Raji (cell line): ENCODE data around the gene VPS25.

Source experiments
- POLR2A ChIP-seq: IDR thresholded peaks from 2 replicates; pipeline ENCODE4 v1.6.1; 2011; ENCODE audit warnings: low read depth, low read length, control low read depth; ENCODE audit not compliant: insufficient read depth

Gene VPS25

DNA sequence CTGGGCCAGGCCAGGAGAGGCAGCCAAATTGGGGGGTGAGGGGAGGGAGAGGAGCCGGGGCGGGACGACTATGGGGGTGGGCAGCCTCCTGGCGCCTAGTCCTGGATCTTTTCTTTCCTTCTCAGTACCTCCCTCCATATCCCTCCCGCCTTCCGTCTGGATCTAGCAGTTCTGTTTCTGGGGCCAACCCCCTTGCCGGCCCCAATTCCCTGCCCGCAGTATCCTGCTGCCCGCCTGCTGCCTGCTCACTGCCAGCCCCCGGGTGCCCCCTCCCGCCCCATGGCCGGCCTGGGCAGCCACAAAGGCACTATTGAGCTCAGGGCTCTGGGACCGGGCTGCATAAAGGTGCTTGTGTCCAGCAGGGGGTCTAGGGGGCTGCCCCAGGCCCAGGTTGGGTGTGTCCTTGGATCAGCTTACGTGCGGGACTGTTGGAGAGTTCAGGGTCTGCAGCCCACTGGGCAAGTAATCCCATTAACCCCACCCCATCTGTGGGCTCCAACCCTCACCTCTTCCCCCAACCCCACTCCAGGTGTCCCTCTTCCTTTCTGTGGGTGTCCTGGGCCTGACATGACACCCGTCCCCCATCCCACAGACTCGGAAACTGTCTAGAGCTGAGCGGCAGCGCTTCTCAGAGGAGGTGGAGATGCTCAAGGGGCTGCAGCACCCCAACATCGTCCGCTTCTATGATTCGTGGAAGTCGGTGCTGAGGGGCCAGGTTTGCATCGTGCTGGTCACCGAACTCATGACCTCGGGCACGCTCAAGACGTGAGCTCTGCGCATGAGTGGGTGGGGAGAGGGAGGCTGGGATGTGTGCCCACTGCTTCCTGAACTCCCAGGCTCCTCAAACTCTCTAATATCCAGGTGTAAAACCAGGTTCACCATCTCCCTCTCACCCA is 9.2 kb downstream of the VPS25 start:
- no peak for TF ChIP-seq POLR2A

- TF ChIP-seq POLR2A: no peak
Observed at GRCh38 chr17:42783062-42783790, 10.0 kb downstream of the VPS25 start.

GRCh38 chr17:42783791-42784138 is 10.5 kb downstream of the VPS25 start:
- TF ChIP-seq POLR2A: no peak

DNA sequence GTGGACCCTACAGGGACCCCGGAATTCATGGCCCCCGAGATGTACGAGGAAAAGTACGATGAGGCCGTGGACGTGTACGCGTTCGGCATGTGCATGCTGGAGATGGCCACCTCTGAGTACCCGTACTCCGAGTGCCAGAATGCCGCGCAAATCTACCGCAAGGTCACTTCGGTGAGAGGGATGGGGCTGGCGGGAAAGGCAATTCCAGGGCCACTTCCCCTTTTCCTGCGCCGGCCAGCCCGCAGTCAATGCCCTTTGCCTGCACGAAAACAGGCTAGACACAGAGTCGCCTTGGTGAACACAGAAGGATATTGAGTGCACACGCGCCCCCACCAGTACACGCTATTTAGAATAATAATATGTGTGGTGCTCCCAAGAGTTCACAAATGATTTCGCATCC is 11.2 kb downstream of the VPS25 start:
- TF ChIP-seq POLR2A: no peak

- TF ChIP-seq POLR2A: no peak
Observed at GRCh38 chr17:42784811-42785592, 11.8 kb downstream of the VPS25 start.

- no peak for TF ChIP-seq POLR2A
Observed at GRCh38 chr17:42787266-42787665, 14.0 kb downstream of the VPS25 start.

GRCh38 chr17:42791948-42792347 is 18.7 kb downstream of the VPS25 start:
- no peak for TF ChIP-seq POLR2A

DNA sequence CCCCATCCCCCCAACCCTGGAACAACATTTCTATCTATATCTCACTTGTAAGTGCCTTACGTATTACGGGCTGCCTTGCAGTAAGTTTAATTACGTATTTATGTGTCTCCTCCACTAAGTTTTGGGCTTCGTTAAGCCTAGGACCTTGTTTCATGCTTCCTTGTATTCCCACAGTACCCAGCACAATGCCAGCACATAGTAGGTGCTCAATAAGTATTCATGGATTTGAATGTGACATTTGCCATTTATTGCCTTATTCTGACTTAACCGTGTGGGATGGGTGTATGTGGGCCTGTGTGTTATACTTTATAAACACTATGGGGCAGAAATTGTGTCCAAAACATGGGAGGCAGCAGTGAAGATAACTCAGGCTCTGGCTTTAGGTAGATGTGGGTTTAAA is 19.3 kb downstream of the VPS25 start:
- TF ChIP-seq POLR2A: no peak

GRCh38 chr17:42795061-42795460 is 21.8 kb downstream of the VPS25 start:
- no peak for TF ChIP-seq POLR2A

- no peak for TF ChIP-seq POLR2A
Observed at GRCh38 chr17:42795465-42795864, 22.2 kb downstream of the VPS25 start.

DNA sequence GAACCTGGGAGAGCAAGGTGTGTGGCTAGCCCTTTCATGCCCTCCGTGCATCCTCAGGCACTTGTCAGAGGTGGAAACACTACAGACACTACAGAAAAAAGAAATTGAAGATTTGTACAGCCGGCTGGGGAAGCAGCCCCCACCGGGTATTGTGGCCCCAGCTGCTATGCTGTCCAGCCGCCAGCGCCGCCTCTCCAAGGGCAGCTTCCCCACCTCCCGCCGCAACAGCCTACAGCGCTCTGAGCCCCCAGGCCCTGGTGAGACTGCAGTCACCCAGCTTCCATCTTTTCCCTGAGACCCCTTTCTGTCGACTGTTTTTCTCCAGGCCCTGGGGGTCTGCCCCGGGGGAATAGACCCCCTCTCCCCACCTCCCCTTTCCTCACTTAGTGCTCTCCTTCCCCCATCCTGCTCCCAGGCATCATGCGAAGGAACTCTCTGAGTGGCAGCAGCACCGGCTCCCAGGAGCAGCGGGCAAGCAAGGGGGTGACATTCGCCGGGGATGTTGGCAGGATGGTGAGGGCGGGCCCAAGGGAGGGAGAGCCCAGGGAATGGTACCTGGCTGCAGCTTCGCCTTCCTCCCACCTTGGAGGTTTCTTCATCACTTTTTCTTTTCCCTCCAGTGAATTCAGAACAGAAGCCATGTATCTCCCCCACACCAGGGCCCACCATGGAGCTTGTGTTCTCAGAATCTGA is 23.0 kb downstream of the VPS25 start:
- no peak for TF ChIP-seq POLR2A

DNA sequence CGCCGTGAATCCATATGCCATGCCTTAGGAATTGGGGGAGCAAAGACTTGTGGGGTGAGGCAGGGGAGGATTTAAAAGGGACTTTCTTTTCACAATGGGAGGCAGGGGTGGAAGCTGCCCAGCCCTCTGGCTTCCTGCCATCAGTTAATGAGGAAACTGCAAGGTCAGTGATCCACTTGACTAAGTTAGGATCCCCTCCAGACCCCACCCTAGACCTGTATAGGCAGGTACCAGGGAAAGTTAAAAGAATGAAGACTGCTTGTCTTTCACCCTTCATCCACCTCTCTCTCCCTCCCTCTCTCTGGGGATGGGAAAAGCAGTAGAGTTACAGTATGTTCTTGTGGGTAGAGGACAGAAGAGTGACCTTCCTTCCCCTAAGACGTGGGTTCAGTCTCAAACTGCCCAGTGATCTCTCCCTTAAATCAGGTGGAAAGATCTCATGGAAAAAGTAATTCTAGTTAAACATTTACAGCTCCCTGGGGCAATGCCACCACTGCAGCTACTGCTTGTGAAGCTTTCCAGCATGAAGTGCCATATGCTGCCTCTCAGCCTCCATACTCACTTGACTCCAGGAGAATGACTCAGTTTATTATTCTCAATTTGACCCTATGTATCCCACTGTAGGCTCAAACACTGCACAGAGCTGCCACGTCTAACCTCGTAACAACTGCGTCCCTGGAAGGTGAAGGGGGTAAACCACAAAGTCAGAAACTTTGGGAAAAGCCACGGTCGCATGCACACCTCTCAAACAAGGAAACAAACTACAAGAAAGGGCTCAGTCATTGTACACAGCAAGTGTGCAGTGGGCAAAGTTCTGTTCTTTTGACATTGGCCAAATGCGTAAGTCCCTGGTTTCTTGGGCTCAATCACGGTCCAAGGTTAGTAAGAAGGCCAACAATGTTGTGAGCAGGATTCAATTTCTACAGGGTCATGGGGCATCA is 24.1 kb downstream of the VPS25 start:
- no peak for TF ChIP-seq POLR2A

DNA sequence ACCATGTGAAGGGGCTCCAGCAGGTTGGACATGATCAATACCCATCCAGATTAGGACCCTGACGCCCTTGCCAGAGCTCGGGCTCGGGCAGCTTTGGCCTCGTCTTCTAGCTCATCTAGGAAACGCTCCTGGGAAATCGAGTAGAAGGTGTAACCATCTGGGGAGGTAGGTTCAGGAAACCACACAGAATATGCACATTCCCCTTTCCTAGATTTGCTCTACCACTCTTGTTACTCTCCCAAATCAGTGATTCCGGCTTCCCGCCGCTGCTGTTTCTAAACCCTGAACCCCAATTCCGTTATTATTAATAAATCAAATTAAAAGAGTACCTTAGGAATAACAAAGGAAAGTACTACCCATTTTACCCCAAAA is 24.7 kb downstream of the VPS25 start:
- no peak for TF ChIP-seq POLR2A
